ENCODE data around the gene VWA8.
"Not testable (repeated sequence)": the region's sequence is repeated elsewhere in the genome, so short reads cannot be mapped to it uniquely, and the experiment has no call there.

Gene VWA8

GRCh38 chr13:41813426-41813825 is 147.5 kb downstream of the VWA8 start:
- H3K4me3 ChIP-seq (ENCODE audit: low read depth, low read length): no peak overlapping the region
- no peak for TF ChIP-seq MAX (IDR thresholded peaks at IDR 0.05; ENCODE audit: low read depth, low read length)
- no peak for TF ChIP-seq MYC (IDR thresholded peaks at IDR 0.05; ENCODE audit: low read depth, low read length)
- TF ChIP-seq, protein P1, sequence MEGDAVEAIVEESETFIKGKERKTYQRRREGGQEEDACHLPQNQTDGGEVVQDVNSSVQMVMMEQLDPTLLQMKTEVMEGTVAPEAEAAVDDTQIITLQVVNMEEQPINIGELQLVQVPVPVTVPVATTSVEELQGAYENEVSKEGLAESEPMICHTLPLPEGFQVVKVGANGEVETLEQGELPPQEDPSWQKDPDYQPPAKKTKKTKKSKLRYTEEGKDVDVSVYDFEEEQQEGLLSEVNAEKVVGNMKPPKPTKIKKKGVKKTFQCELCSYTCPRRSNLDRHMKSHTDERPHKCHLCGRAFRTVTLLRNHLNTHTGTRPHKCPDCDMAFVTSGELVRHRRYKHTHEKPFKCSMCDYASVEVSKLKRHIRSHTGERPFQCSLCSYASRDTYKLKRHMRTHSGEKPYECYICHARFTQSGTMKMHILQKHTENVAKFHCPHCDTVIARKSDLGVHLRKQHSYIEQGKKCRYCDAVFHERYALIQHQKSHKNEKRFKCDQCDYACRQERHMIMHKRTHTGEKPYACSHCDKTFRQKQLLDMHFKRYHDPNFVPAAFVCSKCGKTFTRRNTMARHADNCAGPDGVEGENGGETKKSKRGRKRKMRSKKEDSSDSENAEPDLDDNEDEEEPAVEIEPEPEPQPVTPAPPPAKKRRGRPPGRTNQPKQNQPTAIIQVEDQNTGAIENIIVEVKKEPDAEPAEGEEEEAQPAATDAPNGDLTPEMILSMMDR (IDR thresholded peaks at IDR 0.05; ENCODE audit: low read depth, low read length): no peak
- no peak for TF ChIP-seq POLR2A (IDR thresholded peaks at IDR 0.05; ENCODE audit: extremely low read depth, insufficient read length)
- no peak for DNase-seq (ENCODE audit: low read depth)

DNA sequence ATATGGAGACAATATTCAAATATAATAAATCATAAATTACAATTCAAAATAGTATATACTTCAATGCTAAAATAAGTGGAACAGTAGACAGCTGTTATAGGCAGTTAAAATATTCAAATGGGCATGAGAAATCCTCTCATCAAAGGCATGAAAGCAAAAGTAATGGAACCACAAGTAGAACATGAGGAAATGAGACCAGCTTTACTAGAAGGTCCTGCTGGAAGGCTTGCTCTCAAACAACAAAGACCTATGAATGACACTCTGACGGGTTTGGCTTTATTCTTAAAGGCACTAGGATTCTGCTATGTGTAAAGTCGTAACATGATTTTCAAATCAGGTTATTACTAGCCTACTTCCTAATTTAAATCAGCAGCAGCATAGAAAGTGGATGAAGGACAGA is 148.1 kb downstream of the VWA8 start:
- TF ChIP-seq POLR2A (IDR thresholded peaks at IDR 0.05; ENCODE audit: extremely low read depth, insufficient read length) (no peak), MYC (IDR thresholded peaks at IDR 0.05; ENCODE audit: low read depth, low read length) (no peak), MAX (IDR thresholded peaks at IDR 0.05; ENCODE audit: low read depth, low read length) (no peak)
- TF ChIP-seq, protein P1 (IDR thresholded peaks at IDR 0.05; ENCODE audit: low read depth, low read length): no peak
- no peak overlapping the region for H3K4me3 ChIP-seq (ENCODE audit: low read depth, low read length)
- DNase-seq (ENCODE audit: low read depth): no peak

GRCh38 chr13:41812237-41812636 is 148.7 kb downstream of the VWA8 start:
- TF ChIP-seq MYC (IDR thresholded peaks at IDR 0.05; ENCODE audit: low read depth, low read length): no peak
- no peak for TF ChIP-seq MAX (IDR thresholded peaks at IDR 0.05; ENCODE audit: low read depth, low read length)
- TF ChIP-seq, protein P1 (IDR thresholded peaks at IDR 0.05; ENCODE audit: low read depth, low read length): no peak
- no peak for TF ChIP-seq POLR2A (IDR thresholded peaks at IDR 0.05; ENCODE audit: extremely low read depth, insufficient read length)

GRCh38 chr13:41811588-41812021 is 149.3 kb downstream of the VWA8 start:
- no peak for DNase-seq (ENCODE audit: low read depth)
- H3K4me3 ChIP-seq (ENCODE audit: low read depth, low read length): no peak overlapping the region
- TF ChIP-seq, protein P1 (IDR thresholded peaks at IDR 0.05; ENCODE audit: low read depth, low read length): no peak
- TF ChIP-seq POLR2A (IDR thresholded peaks at IDR 0.05; ENCODE audit: extremely low read depth, insufficient read length) (no peak), MYC (IDR thresholded peaks at IDR 0.05; ENCODE audit: low read depth, low read length) (no peak), MAX (IDR thresholded peaks at IDR 0.05; ENCODE audit: low read depth, low read length) (no peak)

More at GRCh38 chr13:41812237-41812636, 148.7 kb downstream of the VWA8 start:
- DNase-seq (ENCODE audit: low read depth): no peak
- no peak overlapping the region for H3K4me3 ChIP-seq (ENCODE audit: low read depth, low read length)

- DNase-seq (ENCODE audit: low read depth): no peak
- H3K4me3 ChIP-seq (ENCODE audit: low read depth, low read length): no peak overlapping the region
- TF ChIP-seq, protein P1 (IDR thresholded peaks at IDR 0.05; ENCODE audit: low read depth, low read length): no peak
- no peak for TF ChIP-seq POLR2A (IDR thresholded peaks at IDR 0.05; ENCODE audit: extremely low read depth, insufficient read length)
- TF ChIP-seq MAX (IDR thresholded peaks at IDR 0.05; ENCODE audit: low read depth, low read length): no peak
- no peak for TF ChIP-seq MYC (IDR thresholded peaks at IDR 0.05; ENCODE audit: low read depth, low read length)
Observed at GRCh38 chr13:41809962-41810361, 150.9 kb downstream of the VWA8 start.

- DNase-seq (ENCODE audit: low read depth); H3K4me3 ChIP-seq (ENCODE audit: low read depth, low read length): not testable (repeated sequence)
Observed at GRCh38 chr13:41803445-41803735, 157.5 kb downstream of the VWA8 start.

Data from NB4 (cell line).